PC-9 (cell line): ENCODE measurements around the gene POLQ. TPM values are rescaled to one million over a fixed set of nuclear protein-coding genes. Genes with fewer than 3 reads are reported as not detected.

Source experiments
- BruUV-seq: library from RNA; stranded (reverse); fragments of 400-500 nt; replicated peaks from 2 replicates; lab custom pipeline; 2021; lab: Mats Ljungman, UMichigan
- CTCF ChIA-PET: fragments of 300-600 bp; sonication (Branson Sonifier 250); formaldehyde crosslinking; loops from one replicate; lab custom pipeline; 2022; ENCODE audit warnings: antibody characterized with exemption; lab: Charles Lee
- POLR2A ChIA-PET: fragments of 300-600 bp; sonication (Branson Sonifier 250); formaldehyde crosslinking; loops from one replicate; lab custom pipeline; 2022; ENCODE audit warnings: antibody characterized with exemption; ENCODE audit not compliant: unreplicated experiment; lab: Charles Lee
- DNase-seq, 2 experiments: peaks; one replicate each; pipeline versions ENCODE4 v3.0.0 to v3.0.0-alpha.2; 2015 to 2022; ENCODE audit warnings: mixed read lengths in 1 of 2
- H2AFZ ChIP-seq: fragments of 200-600 bp; sonication (generic); 2 replicates; pipeline ENCODE4 v1.8.1; 2017; ENCODE audit warnings: antibody characterized with exemption
- H3F3A ChIP-seq: fragments of 200-600 bp; sonication (generic); 2 replicates; pipeline ENCODE4 v1.8.1; 2017; ENCODE audit warnings: antibody characterized with exemption, mild to moderate bottlenecking, low read depth; ENCODE audit not compliant: insufficient read depth
- H3K27ac ChIP-seq: fragments of 200-600 bp; sonication (generic); 2 replicates; pipeline ENCODE4 v1.6.1; 2016; ENCODE audit warnings: mixed run types
- H3K27me3 ChIP-seq: fragments of 200-600 bp; sonication (generic); 2 replicates; pipeline ENCODE4 v1.6.1; 2016; ENCODE audit warnings: low read depth, mixed run types; ENCODE audit not compliant: insufficient read depth
- H3K36me3 ChIP-seq: fragments of 200-600 bp; sonication (generic); 2 replicates; pipeline ENCODE4 v1.6.1; 2016; ENCODE audit warnings: low read depth, mixed run types
- H3K4me1 ChIP-seq: fragments of 200-600 bp; sonication (generic); replicated peaks from 2 replicates; pipeline ENCODE4 v1.6.1; 2016; ENCODE audit warnings: mixed run types; ENCODE audit not compliant: insufficient read depth
- H3K4me2 ChIP-seq: fragments of 200-600 bp; sonication (generic); 2 replicates; pipeline ENCODE4 v1.6.1; 2017; ENCODE audit warnings: mixed run types
- H3K4me3 ChIP-seq: fragments of 200-600 bp; sonication (generic); 2 replicates; pipeline ENCODE4 v1.6.1; 2016; ENCODE audit warnings: mixed run types
- H3K79me2 ChIP-seq: fragments of 200-600 bp; sonication (generic); 2 replicates; pipeline ENCODE4 v1.6.1; 2017; ENCODE audit warnings: low read depth, mixed run types
- H3K9me2 ChIP-seq: fragments of 200-600 bp; sonication (generic); 2 replicates; pipeline ENCODE4 v1.8.1; 2017; ENCODE audit warnings: mild to moderate bottlenecking; ENCODE audit not compliant: insufficient read depth
- H3K9me3 ChIP-seq: fragments of 200-600 bp; sonication (generic); 2 replicates; pipeline ENCODE4 v1.8.1; 2016; ENCODE audit warnings: low read depth; ENCODE audit not compliant: insufficient read depth
- H4K20me1 ChIP-seq: fragments of 200-600 bp; sonication (generic); 2 replicates; pipeline ENCODE4 v1.8.1; 2017; ENCODE audit not compliant: insufficient read depth
- EZH2 ChIP-seq: fragments of 200-600 bp; sonication (generic); IDR thresholded peaks from 2 replicates; pipeline ENCODE4 v1.8.0; 2017; ENCODE audit warnings: antibody characterized with exemption, low read depth
- intact Hi-C: fragments of 100-400 bp; cut with micrococcal nuclease; formaldehyde crosslinking; loops from one replicate; pipeline ENCODE4 v1.10.0; 2022; ENCODE audit not compliant: unreplicated experiment
- total RNA-seq: library from RNA; stranded (reverse); gene quantifications from 2 replicates; pipeline ENCODE4 v1.2.3, GENCODE V29; 2021
- TF ChIP-seq, protein P1 (sequence below): fragments of 200-600 bp; sonication (generic); conservative IDR thresholded peaks from 2 replicates; pipeline ENCODE4 v1.6.1; 2017; ENCODE audit warnings: mixed run types, antibody characterized with exemption, mild to moderate bottlenecking, moderate library complexity

The POLQ gene
- total RNA-seq, 1 experiment from 2014 or later = 14.3 TPM

DNA sequence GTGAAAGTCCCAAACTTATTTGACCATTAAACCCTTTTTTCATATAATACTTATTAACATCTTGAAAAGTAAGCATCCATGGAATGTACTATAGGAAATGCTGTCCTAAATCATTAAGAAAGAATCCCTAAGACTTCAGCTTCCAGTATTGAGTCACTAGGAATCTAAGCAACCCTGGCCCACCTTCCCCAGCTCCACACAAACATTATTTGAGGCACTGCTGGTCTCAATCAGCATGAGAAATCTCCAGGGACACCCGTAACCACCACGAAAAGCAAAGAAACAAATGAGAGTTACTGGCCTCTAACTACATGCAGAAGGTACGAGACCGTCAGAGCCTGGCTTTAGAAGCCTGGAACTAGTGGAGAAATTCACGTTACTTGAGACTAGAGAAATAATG, 68.2 kb downstream of the POLQ start:
- POLR2A ChIA-PET = no interaction called here
- H3F3A ChIP-seq = no peaks in the 10 kb centered on the region
- no peak overlapping the region for H3K27ac ChIP-seq
- no peak for DNase-seq
- H4K20me1 ChIP-seq = no peaks in the 10 kb centered on the region
- CTCF ChIA-PET = no interaction called here
- no peaks in the 10 kb centered on the region for H3K27me3 ChIP-seq
- no TSS peak for BruUV-seq
- no peaks in the 10 kb centered on the region for H3K9me3 ChIP-seq
- H3K79me2 ChIP-seq = no peaks in the 10 kb centered on the region
- H3K4me1 ChIP-seq = no peaks in the 10 kb centered on the region
- H2AFZ ChIP-seq = no peak overlapping the region
- intact Hi-C loops = no loop called here
- no peaks in the 10 kb centered on the region for H3K36me3 ChIP-seq
- no peak overlapping the region for H3K4me3 ChIP-seq
- no peaks in the 10 kb centered on the region for H3K9me2 ChIP-seq
- H3K4me2 ChIP-seq = no peak overlapping the region
- TF ChIP-seq, protein P1, sequence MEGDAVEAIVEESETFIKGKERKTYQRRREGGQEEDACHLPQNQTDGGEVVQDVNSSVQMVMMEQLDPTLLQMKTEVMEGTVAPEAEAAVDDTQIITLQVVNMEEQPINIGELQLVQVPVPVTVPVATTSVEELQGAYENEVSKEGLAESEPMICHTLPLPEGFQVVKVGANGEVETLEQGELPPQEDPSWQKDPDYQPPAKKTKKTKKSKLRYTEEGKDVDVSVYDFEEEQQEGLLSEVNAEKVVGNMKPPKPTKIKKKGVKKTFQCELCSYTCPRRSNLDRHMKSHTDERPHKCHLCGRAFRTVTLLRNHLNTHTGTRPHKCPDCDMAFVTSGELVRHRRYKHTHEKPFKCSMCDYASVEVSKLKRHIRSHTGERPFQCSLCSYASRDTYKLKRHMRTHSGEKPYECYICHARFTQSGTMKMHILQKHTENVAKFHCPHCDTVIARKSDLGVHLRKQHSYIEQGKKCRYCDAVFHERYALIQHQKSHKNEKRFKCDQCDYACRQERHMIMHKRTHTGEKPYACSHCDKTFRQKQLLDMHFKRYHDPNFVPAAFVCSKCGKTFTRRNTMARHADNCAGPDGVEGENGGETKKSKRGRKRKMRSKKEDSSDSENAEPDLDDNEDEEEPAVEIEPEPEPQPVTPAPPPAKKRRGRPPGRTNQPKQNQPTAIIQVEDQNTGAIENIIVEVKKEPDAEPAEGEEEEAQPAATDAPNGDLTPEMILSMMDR = no peak
- no peak for TF ChIP-seq EZH2

DNA sequence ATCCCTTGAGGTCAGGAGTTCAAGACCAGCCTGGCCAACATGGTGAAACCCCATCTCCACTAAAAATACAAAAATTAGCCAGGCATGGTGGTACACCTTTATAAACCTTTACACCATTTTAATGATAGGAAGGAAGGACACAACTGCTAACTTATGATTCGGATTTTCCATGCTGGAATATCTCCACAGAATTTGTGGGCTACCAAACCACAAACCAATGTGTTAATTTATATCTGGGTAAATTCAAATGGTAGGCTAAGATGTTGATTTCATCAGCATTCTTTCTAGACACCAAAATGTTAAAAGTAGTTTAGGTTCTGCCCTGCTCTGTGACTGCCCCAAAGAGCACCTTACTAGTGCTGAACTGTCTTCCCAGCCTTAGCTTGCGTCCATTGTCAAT, 72.8 kb downstream of the POLQ start:
- ChIA-PET CTCF (no interaction called here), POLR2A (no interaction called here)
- Histone ChIP-seq H3K27me3 (no peaks in the 10 kb centered on the region), H3K4me3 (no peak overlapping the region), H3K9me2 (no peaks in the 10 kb centered on the region), H4K20me1 (no peaks in the 10 kb centered on the region), H3K4me1 (no peaks in the 10 kb centered on the region), H2AFZ (no peak overlapping the region), H3K27ac (no peak overlapping the region), H3K4me2 (no peak overlapping the region), H3K79me2 (no peaks in the 10 kb centered on the region), H3K36me3 (peaks cover 6% of the 10 kb centered on the region; the same call in 1 of the 2 replicates), H3F3A (0 out of 2 replicates have a peak, but pooled peaks cover 3% of the 10 kb centered on the region), H3K9me3 (no peaks in the 10 kb centered on the region)
- BruUV-seq = no TSS peak
- intact Hi-C loops = no loop called here
- TF ChIP-seq, protein P1 = no peak
- no peak for TF ChIP-seq EZH2
- no peak for DNase-seq

DNA sequence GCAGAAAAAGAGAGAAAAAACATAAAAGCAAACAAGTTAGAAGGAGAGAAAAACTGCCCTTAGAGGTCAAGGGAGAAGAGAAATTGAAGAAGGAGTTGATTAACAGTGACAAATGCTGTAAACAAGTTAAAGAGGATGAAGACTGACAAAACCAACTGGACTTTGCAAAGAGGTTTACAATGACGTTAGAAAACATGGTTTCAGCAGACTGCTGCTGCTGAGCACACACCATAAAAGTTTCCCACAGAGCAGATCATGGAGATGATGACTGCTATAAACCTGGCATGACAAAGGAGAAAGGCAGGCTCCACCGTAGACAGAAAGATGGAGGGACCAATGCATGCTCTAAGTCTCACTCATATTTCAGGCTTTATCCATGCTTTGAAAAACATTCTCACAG, 78.7 kb downstream of the POLQ start:
- no peak for DNase-seq
- 0 out of 2 replicates have a peak, but pooled peaks cover 7% of the 10 kb centered on the region for H3F3A ChIP-seq
- H3K36me3 ChIP-seq = peaks cover 7% of the 10 kb centered on the region; the same call in 1 of the 2 replicates
- no peak overlapping the region for H3K4me2 ChIP-seq
- no peak for TF ChIP-seq EZH2
- TF ChIP-seq, protein P1 = no peak
- BruUV-seq = no TSS peak
- H3K9me2 ChIP-seq = 0 out of 2 replicates have a peak, but pooled peaks cover 3% of the 10 kb centered on the region
- ChIA-PET POLR2A (no interaction called here), CTCF (no interaction called here)
- H3K9me3 ChIP-seq = no peaks in the 10 kb centered on the region
- no peaks in the 10 kb centered on the region for H4K20me1 ChIP-seq
- intact Hi-C loops = no loop called here
- no peak overlapping the region for H2AFZ ChIP-seq
- H3K27me3 ChIP-seq = no peaks in the 10 kb centered on the region
- no peak overlapping the region for H3K4me3 ChIP-seq
- no peak overlapping the region for H3K27ac ChIP-seq
- H3K4me1 ChIP-seq = no peaks in the 10 kb centered on the region
- no peaks in the 10 kb centered on the region for H3K79me2 ChIP-seq
